Measurements from ENCODE around the gene ATP8A2.
"Not testable (repeated sequence)": the region's sequence is repeated elsewhere in the genome, so short reads cannot be mapped to it uniquely, and the experiment has no call there.

ATP8A2 gene

GRCh38 chr13:26058704-26059103 is 686.9 kb downstream of the ATP8A2 start:
- no peak for DNase-seq

DNA sequence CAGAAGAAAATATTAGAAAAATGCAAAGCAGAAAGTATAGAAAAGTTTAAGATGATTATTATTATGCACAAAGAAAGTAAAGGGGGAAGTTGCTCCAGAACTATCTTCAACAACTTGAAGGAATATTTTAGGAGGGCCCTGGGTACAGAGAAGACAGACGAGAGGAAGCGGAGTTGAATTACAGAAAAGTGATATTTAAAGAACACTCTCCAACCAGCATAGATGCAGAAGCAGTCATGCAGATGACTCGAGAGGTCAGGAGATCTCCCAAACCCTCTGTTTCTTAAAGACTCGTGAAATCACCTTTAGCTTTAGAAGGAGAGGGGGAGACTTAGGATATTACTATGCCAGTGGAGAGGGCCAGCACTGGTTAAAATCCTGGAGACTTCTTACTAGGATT is 688.6 kb downstream of the ATP8A2 start:
- DNase-seq, result no peak

DNA sequence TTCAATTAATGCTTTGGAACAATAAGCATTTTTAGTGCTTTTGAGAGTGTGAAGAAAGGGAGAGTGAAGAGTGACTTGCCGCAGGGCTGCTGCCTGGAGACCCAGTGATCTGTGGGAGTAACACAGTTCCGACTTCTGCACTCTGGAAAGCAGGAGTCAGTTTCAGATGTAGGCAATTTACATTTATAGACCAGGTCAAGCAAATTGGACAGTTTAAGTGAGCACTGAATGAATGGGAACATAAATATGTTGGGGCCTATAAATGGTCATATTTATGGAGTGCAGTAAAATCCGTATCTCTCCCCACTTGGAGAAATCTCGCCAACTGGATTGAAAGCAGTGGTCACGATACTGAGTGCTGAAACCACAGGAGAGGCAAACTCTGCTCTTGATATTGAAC is 689.5 kb downstream of the ATP8A2 start:
- no peak for DNase-seq

GRCh38 chr13:26061947-26062346 is 690.2 kb downstream of the ATP8A2 start:
- DNase-seq, result no peak

DNA sequence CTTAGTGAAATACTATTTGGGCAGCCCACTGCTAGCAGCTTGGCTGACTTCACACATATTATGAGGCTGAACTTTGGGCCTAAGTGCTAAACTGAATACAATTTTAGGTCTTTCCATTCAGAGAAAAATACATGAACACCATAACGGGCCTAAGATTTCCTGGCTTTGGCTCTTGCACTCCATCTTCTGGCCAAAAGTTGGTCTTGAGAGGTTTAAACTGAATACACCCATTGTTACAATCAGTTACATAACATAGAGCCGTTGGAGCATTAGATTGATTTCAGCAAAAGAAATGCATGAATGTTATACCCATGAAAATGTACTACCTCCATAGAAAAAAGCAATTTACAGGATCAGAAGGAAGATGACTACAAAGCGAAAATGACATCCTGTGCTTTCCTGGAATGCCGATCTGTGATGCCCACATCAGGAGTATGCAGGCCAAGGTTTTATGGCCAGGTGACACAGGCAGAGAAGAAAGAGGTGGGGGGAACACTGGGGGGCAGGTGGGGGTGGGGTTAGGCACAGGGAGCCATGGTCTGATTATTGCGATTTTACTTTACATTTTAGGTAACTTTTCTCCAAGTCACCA is 691.2 kb downstream of the ATP8A2 start:
- no peak for DNase-seq

- not testable (repeated sequence) for DNase-seq
Measured at GRCh38 chr13:26066492-26066891, 694.7 kb downstream of the ATP8A2 start.

DNA sequence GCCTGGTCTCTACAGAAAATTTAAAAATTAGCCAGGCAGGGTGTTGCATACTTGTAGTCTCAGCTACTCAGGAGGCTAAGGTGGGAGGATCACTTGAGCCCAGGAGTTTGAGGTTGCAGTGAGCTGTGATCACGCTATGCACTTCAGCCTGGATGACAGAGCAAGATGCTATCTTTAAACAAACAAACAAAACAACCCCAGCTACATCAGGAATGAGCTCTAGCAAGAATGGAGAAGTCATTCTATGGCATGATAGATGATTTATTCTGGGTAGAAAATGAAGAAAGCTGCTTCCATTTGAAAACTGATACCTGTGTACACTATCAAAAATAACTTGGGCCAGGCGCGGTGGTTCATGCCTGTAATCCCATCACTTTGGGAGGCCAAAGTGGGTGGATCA is 695.8 kb downstream of the ATP8A2 start:
- DNase-seq, result no peak

- DNase-seq, result not testable (repeated sequence)
Measured at GRCh38 chr13:26068372-26068771, 696.6 kb downstream of the ATP8A2 start.

DNA sequence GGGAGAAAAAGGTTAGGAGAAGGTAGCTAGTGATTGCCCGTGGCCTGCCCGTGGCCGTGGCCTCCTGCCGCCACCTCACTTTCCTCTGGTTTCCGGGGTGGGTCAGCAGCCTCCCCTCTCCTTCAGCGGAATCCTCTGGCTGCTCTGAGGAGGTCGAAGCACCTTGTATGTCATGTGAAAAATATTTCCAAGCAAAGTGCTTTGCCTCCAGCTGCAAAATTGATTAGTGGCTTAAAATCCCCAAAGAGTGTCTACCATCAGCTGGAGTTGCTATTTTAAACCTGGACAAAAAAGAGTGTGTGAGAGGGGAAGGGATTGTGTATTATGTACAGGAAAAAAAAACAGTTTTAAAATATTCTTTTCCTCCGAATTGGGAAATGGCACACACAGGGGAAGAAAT is 697.9 kb downstream of the ATP8A2 start:
- not testable (repeated sequence) for DNase-seq

GRCh38 chr13:26071691-26072090 is 699.9 kb downstream of the ATP8A2 start:
- DNase-seq, result no peak

- not testable (repeated sequence) for DNase-seq
Measured at GRCh38 chr13:26072335-26072734, 700.6 kb downstream of the ATP8A2 start.

GRCh38 chr13:26074706-26075105 is 702.9 kb downstream of the ATP8A2 start:
- no peak for DNase-seq
